H1 (cell line): ENCODE results near the gene RRP12. TPM values are rescaled to one million over a fixed set of nuclear protein-coding genes. Genes with fewer than 3 reads are reported as not detected.

Experiments
- CTCF ChIA-PET: fragments of 300-600 bp; sonication (Branson Sonifier 250); formaldehyde crosslinking; loops from one replicate; lab custom pipeline; 2021; ENCODE audit not compliant: partially characterized antibody; lab: Charles Lee
- POLR2A ChIA-PET: fragments of 300-600 bp; sonication (Branson Sonifier 250); formaldehyde crosslinking; loops from one replicate; lab custom pipeline; 2021; ENCODE audit warnings: inconsistent platforms; ENCODE audit not compliant: partially characterized antibody; lab: Charles Lee
- DNase-seq, 2 experiments: peaks; one replicate each; pipeline versions ENCODE4 v3.0.0 to v3.0.0-alpha.2; 2010 to 2022; ENCODE audit warnings: low spot score in 2 of 2, low read depth in 1 of 2, mixed read lengths in 1 of 2
- FAIRE-seq: peaks from 2 replicates; lab custom pipeline; 2011; peaks lifted over from hg19 to GRCh38; lab: Jason Lieb, UNC
- H2AFZ ChIP-seq: 2 replicates; pipeline ENCODE4 v1.8.1; 2012; ENCODE audit warnings: low read length, inconsistent platforms
- H2AK5ac ChIP-seq: 2 replicates; pipeline ENCODE4 v1.6.1; 2013; ENCODE audit warnings: low read depth, low read length
- H2BK120ac ChIP-seq: replicated peaks from 2 replicates; pipeline ENCODE3; 2013; ENCODE audit warnings: low read depth, low read length, inconsistent platforms
- H2BK12ac ChIP-seq: 2 replicates; pipeline ENCODE4 v1.6.1; 2013; ENCODE audit warnings: low read depth, low read length
- H2BK15ac ChIP-seq: 2 replicates; pipeline ENCODE4 v1.6.1; 2013; ENCODE audit warnings: low read length
- H2BK20ac ChIP-seq: 2 replicates; pipeline ENCODE4 v1.6.1; 2013; ENCODE audit warnings: low read length
- H2BK5ac ChIP-seq: 2 replicates; pipeline ENCODE4 v1.6.1; 2013; ENCODE audit warnings: low read depth, low read length
- H3K14ac ChIP-seq: 2 replicates; pipeline ENCODE4 v1.6.1; 2013; ENCODE audit warnings: inconsistent platforms; ENCODE audit not compliant: insufficient read length
- H3K18ac ChIP-seq: 2 replicates; pipeline ENCODE4 v1.6.1; 2013; ENCODE audit warnings: low read length; ENCODE audit errors: extremely low read depth
- H3K23ac ChIP-seq: 2 replicates; pipeline ENCODE4 v1.6.1; 2013; ENCODE audit warnings: inconsistent platforms; ENCODE audit not compliant: insufficient read length
- H3K23me2 ChIP-seq: 2 replicates; pipeline ENCODE4 v1.6.1; 2013; ENCODE audit warnings: low read depth, low read length
- H3K27ac ChIP-seq: 2 replicates; pipeline ENCODE4 v1.6.1; 2011; ENCODE audit warnings: low read depth, low read length, inconsistent platforms
- H3K27me3 ChIP-seq, 4 experiments: replicated peaks in 1 of 4; 1 replicate in 1 of 4; 2 replicates in 3 of 4; pipeline versions ENCODE4 v1.6.1 to v1.8.1; 2011 to 2013; ENCODE audit warnings: low read length in 3 of 4, mild to moderate bottlenecking in 3 of 4, inconsistent platforms in 2 of 4, mixed read lengths in 2 of 4, moderate library complexity in 1 of 4; ENCODE audit not compliant: control insufficient read depth in 3 of 4, insufficient read depth in 3 of 4; ENCODE audit errors: extremely low read depth in 1 of 4
- H3K36me3 ChIP-seq, 4 experiments: 2 replicates each; pipeline versions ENCODE4 v1.6.1 to v1.8.1; 2011 to 2013; ENCODE audit warnings: mild to moderate bottlenecking in 4 of 4, low read length in 3 of 4, moderate library complexity in 2 of 4, control low read depth in 1 of 4, inconsistent platforms in 1 of 4; ENCODE audit not compliant: insufficient read depth in 4 of 4, control insufficient read depth in 2 of 4
- H3K4ac ChIP-seq: replicated peaks from 2 replicates; pipeline ENCODE3; 2013; ENCODE audit warnings: low read length, low read depth, mixed read lengths, inconsistent platforms; ENCODE audit not compliant: insufficient read length
- H3K4me1 ChIP-seq, 4 experiments: replicated peaks in 1 of 4; 1 replicate in 1 of 4; 2 replicates in 3 of 4; pipeline versions ENCODE4 v1.6.1 to v1.8.1; 2011 to 2013; ENCODE audit warnings: low read length in 3 of 4, inconsistent platforms in 2 of 4, mixed read lengths in 1 of 4; ENCODE audit not compliant: insufficient read depth in 4 of 4, control insufficient read depth in 3 of 4
- H3K4me2 ChIP-seq, 2 experiments: 2 replicates each; pipeline versions ENCODE4 v1.6.1 to v1.8.1; 2011 to 2013; ENCODE audit warnings: low read depth in 2 of 2, low read length in 2 of 2, control low read depth in 1 of 2, inconsistent platforms in 1 of 2, mild to moderate bottlenecking in 1 of 2; ENCODE audit not compliant: insufficient read depth in 1 of 2
- H3K4me3 ChIP-seq, 4 experiments: fragments of 200-600, 300-600 bp in 1 of 4; sonication (generic), shearing (Covaris generic), sonication (Bioruptor Twin) in 1 of 4; 2 replicates each; pipeline versions ENCODE4 v1.5.1 to v1.8.1; 2011 to 2016; ENCODE audit warnings: low read length in 4 of 4, low read depth in 3 of 4, control low read depth in 2 of 4, inconsistent platforms in 2 of 4, mild to moderate bottlenecking in 2 of 4, mixed read lengths in 1 of 4, moderate library complexity in 1 of 4; ENCODE audit not compliant: insufficient read depth in 2 of 4; ENCODE audit errors: extremely low read depth in 1 of 4
- H3K56ac ChIP-seq: replicated peaks from 2 replicates; pipeline ENCODE3; 2013; ENCODE audit warnings: low read depth, mild to moderate bottlenecking, mixed read lengths, low read length, inconsistent platforms; ENCODE audit not compliant: insufficient read length
- H3K79me1 ChIP-seq: 2 replicates; pipeline ENCODE4 v1.6.1; 2013; ENCODE audit warnings: low read depth, low read length, control low read depth
- H3K79me2 ChIP-seq, 2 experiments: 2 replicates each; pipeline versions ENCODE4 v1.6.1 to v1.8.1; 2012 to 2013; ENCODE audit warnings: low read length in 2 of 2, mild to moderate bottlenecking in 2 of 2, inconsistent platforms in 1 of 2; ENCODE audit not compliant: insufficient read depth in 2 of 2, control insufficient read depth in 1 of 2
- H3K9ac ChIP-seq, 4 experiments: replicated peaks in 1 of 4; 1 replicate in 1 of 4; 2 replicates in 3 of 4; pipeline versions ENCODE4 v1.6.1 to v1.8.1; 2011 to 2013; ENCODE audit warnings: low read depth in 3 of 4, low read length in 3 of 4, control low read depth in 2 of 4, mild to moderate bottlenecking in 2 of 4, moderate library complexity in 2 of 4, inconsistent platforms in 1 of 4; ENCODE audit errors: extremely low read depth in 1 of 4
- H3K9me3 ChIP-seq, 2 experiments: 2 replicates each; pipeline versions ENCODE4 v1.6.1 to v1.8.1; 2012 to 2013; ENCODE audit warnings: mild to moderate bottlenecking in 2 of 2, moderate library complexity in 2 of 2, control low read depth in 1 of 2, inconsistent platforms in 1 of 2, low read depth in 1 of 2, low read length in 1 of 2, mixed read lengths in 1 of 2; ENCODE audit not compliant: insufficient read depth in 2 of 2
- H4K20me1 ChIP-seq, 2 experiments: replicated peaks in 1 of 2; 2 replicates each; pipeline versions ENCODE3 to v1.8.1; 2011 to 2013; ENCODE audit warnings: inconsistent platforms in 2 of 2, low read length in 2 of 2, mild to moderate bottlenecking in 1 of 2; ENCODE audit not compliant: insufficient read depth in 2 of 2, control insufficient read depth in 1 of 2
- H4K5ac ChIP-seq: 2 replicates; pipeline ENCODE4 v1.6.1; 2013; ENCODE audit warnings: low read length, low read depth, mixed read lengths, inconsistent platforms; ENCODE audit not compliant: insufficient read length
- H4K8ac ChIP-seq: 2 replicates; pipeline ENCODE4 v1.8.0; 2013; ENCODE audit warnings: mild to moderate bottlenecking, moderate library complexity, low read length, inconsistent platforms; ENCODE audit not compliant: insufficient read depth; ENCODE audit errors: extremely low read depth
- H4K91ac ChIP-seq: replicated peaks from 2 replicates; pipeline ENCODE3; 2013; ENCODE audit warnings: low read length, mixed read lengths, inconsistent platforms; ENCODE audit not compliant: insufficient read length
- ASH2L ChIP-seq: fragments of 200-600, 300-600 bp; sonication (generic); IDR thresholded peaks from one replicate; pipeline ENCODE4 v1.7.1; 2017; ENCODE audit warnings: low read length
- ATF2 ChIP-seq: IDR thresholded peaks from 2 replicates; pipeline ENCODE4 v1.6.1; 2012; ENCODE audit warnings: low read length, inconsistent platforms
- BRCA1 ChIP-seq: IDR thresholded peaks from 2 replicates; pipeline ENCODE4 v1.6.1; 2012; ENCODE audit warnings: low read depth, low read length, improper control_type of control experiment
- CTBP2 ChIP-seq: IDR thresholded peaks from 2 replicates; pipeline ENCODE4 v1.7.0; 2011; ENCODE audit warnings: borderline replicate concordance, mild to moderate bottlenecking, moderate library complexity, mixed read lengths, low read length; ENCODE audit not compliant: insufficient read depth, insufficient read length
- GTF2F1 ChIP-seq: IDR thresholded peaks from 2 replicates; pipeline ENCODE4 v1.6.1; 2012; ENCODE audit warnings: low read depth, low read length, improper control_type of control experiment, borderline replicate concordance
- JUND ChIP-seq: IDR thresholded peaks from 2 replicates; pipeline ENCODE4 v1.6.1; 2011; ENCODE audit warnings: mild to moderate bottlenecking, improper control_type of control experiment, low read length
- KDM1A ChIP-seq: fragments of 200-600, 300-600 bp; sonication (generic); IDR thresholded peaks from 2 replicates; pipeline ENCODE4 v1.7.1; 2016; ENCODE audit warnings: mild to moderate bottlenecking, low read length, borderline replicate concordance
- MAFK ChIP-seq: IDR thresholded peaks from 2 replicates; pipeline ENCODE4 v1.6.1; 2012; ENCODE audit warnings: low read depth, mild to moderate bottlenecking, improper control_type of control experiment, low read length
- POLR2AphosphoS5 ChIP-seq: IDR thresholded peaks from 2 replicates; pipeline ENCODE4 v1.6.1; 2011; ENCODE audit warnings: low read depth, low read length
- SP1 ChIP-seq: IDR thresholded peaks from 2 replicates; pipeline ENCODE4 v1.6.1; 2011; ENCODE audit warnings: low read depth, low read length
- USF2 ChIP-seq: IDR thresholded peaks from 2 replicates; pipeline ENCODE4 v1.6.1; 2011; ENCODE audit warnings: low read length, improper control_type of control experiment
- WGBS, 2 experiments: shearing (Covaris generic) in 1 of 2; methylation state at CpG; one replicate each; pipeline versions ENCODE4 v1.1.6 to v1.1.7; 2013 to 2015; ENCODE audit warnings: low lambda C conversion rate in 2 of 2, mixed read lengths in 2 of 2, inconsistent platforms in 1 of 2, low coverage in 1 of 2, missing lambda C conversion rate in 1 of 2; ENCODE audit not compliant: insufficient replicate concordance in 2 of 2, insufficient coverage in 1 of 2, insufficient read length in 1 of 2; ENCODE audit errors: extremely low coverage in 1 of 2, missing lambda C conversion rate in 1 of 2; 5-methylcytosine and 5-hydroxymethylcytosine counted together
- polyA plus RNA-seq, 7 experiments: library from polyadenylated mRNA; depleted of rRNA in 3 of 7; stranded (reverse) in 5 of 7; unstranded in 2 of 7; fragments of >200 nt in 5 of 7; fragments of 200-250 nt in 2 of 7; gene quantifications; 1 replicate in 5 of 7; 2 replicates in 1 of 7; 4 replicates in 1 of 7; pipeline versions ENCODE4 v1.2.1 to v1.2.3, GENCODE V29; 2011 to 2013; ENCODE audit warnings: missing spikeins in 2 of 7, mixed read lengths in 2 of 7
- total RNA-seq: library from RNA; stranded (reverse); fragmentation: NEBNext Ultra II Directional; extraction: Animal tissue kit (Norgen Biotek cat#: 25700); gene quantifications from 2 replicates; pipeline ENCODE4 v1.2.1, GENCODE V29; 2021

The RRP12 gene
- total and polyA plus RNA-seq, 2 of the 8 experiments (the other 6 are each of a cell fraction or from before 2014, with no cell fraction given) = 21.0 to 65.8 TPM

- no peak overlapping the region for H2AFZ ChIP-seq
- TF ChIP-seq KDM1A = no peak
- TF ChIP-seq SP1 = no peak
- no peak for TF ChIP-seq CTBP2
- no peak for TF ChIP-seq ASH2L
- TF ChIP-seq ATF2 = no peak
- no peak for TF ChIP-seq GTF2F1
- TF ChIP-seq BRCA1 = no peak
- TF ChIP-seq JUND = 0 out of 2 replicates have a peak, but pooled peaks have one; percentile 16
- no peak for TF ChIP-seq POLR2AphosphoS5
- TF ChIP-seq MAFK = no peak
- no peak for TF ChIP-seq USF2
Measured at GRCh38 chr10:97333351-97333600, 67.9 kb downstream of the RRP12 start.

More at GRCh38 chr10:97333351-97333600, 67.9 kb downstream of the RRP12 start:
- Histone ChIP-seq H3K27me3 (no peaks in the 10 kb centered on the region), H3K4me3 (peak overlapping the region; percentile 84 to 92 (median 91)), H2BK15ac (no peak overlapping the region), H3K23me2 (peaks cover 21% of the 10 kb centered on the region), H2BK20ac (no peak overlapping the region), H3K79me1 (peaks cover 7% of the 10 kb centered on the region; the same call in 1 of the 2 replicates), H3K4ac (no peak overlapping the region), H3K9ac (peak overlapping the region; percentile 86 to 97 (median 92)), H4K20me1 (peaks cover 14 to 20% of the 10 kb centered on the region in 2 experiments), H3K4me1 (peaks cover 7 to 20% (median 10%) of the 10 kb centered on the region in 4 experiments), H4K8ac (peak overlapping the region; percentile 39), H3K9me3 (no peaks in the 10 kb centered on the region), H3K27ac (peak overlapping the region; percentile 23), H2BK120ac (peak overlapping the region; percentile 45), H4K91ac (peak overlapping the region; percentile 22), H3K36me3 (peaks cover 2 to 34% (median 7%) of the 10 kb centered on the region in 4 experiments; a peak in 5 of 8 replicates), H3K56ac (no peak overlapping the region), H4K5ac (peak overlapping the region; percentile 69), H2BK5ac (peak overlapping the region; percentile 20; the same call in 1 of the 2 replicates), H2AK5ac (no peak overlapping the region), H2BK12ac (no peak overlapping the region), H3K4me2 (peak overlapping the region; percentile 84 to 96), H3K23ac (no peak overlapping the region), H3K18ac (peak overlapping the region; percentile 79), H3K79me2 (peaks cover 29 to 57% of the 10 kb centered on the region in 2 experiments), H3K14ac (no peak overlapping the region)
- no peak for DNase-seq
- WGBS, 2 experiments = 1% methylated on average over 7 of the region's 7 CpGs; no CpG with 5 or more reads in 1 of the 2 experiments
- CTCF ChIA-PET = interaction anchor here (0.8 to 3.7 kb wide), 23 partner anchors 10 to 260 kb away, joined by 3 to 28 read pairs (median 4); partner anchors contain the start of gene FRAT1
- POLR2A ChIA-PET = interaction anchor here (0.6 to 5.9 kb wide), 26 partner anchors 10 to 98 kb away, joined by 3 to 75 read pairs (median 4); partner anchors contain the start of genes ARHGAP19, FRAT1 and RRP12
- FAIRE-seq = no peak
